ENCODE data around the gene HSD11B1L.

HSD11B1L gene

DNA sequence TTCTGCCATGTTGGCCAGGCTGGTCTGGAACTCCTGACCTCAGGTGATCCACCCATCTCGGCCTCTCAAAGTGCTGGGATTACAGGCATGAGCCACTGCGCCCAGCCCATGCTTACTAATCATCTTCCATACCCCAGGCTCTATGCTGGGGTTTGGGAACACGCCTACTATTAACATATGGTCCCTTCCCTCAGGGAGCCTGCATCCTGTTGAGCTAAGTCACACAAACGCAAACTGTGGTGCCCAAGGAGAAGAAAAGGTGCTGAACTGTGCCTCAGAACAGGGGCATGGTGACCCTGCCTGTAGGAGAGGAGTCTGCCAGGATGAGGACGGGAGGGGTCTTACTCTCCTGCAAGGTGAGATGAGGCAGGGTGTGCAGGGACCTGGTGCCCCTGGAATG, 6.1 kb upstream of the HSD11B1L start:
- TF ChIP-seq, protein P1, sequence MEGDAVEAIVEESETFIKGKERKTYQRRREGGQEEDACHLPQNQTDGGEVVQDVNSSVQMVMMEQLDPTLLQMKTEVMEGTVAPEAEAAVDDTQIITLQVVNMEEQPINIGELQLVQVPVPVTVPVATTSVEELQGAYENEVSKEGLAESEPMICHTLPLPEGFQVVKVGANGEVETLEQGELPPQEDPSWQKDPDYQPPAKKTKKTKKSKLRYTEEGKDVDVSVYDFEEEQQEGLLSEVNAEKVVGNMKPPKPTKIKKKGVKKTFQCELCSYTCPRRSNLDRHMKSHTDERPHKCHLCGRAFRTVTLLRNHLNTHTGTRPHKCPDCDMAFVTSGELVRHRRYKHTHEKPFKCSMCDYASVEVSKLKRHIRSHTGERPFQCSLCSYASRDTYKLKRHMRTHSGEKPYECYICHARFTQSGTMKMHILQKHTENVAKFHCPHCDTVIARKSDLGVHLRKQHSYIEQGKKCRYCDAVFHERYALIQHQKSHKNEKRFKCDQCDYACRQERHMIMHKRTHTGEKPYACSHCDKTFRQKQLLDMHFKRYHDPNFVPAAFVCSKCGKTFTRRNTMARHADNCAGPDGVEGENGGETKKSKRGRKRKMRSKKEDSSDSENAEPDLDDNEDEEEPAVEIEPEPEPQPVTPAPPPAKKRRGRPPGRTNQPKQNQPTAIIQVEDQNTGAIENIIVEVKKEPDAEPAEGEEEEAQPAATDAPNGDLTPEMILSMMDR (IDR thresholded peaks at IDR 0.05; ENCODE audit: unreplicated experiment in 3 of 3): no peak
- Mint-ChIP-seq H3K27me3 (ENCODE audit: low read depth) (no peaks in the 10 kb centered on the region), H3K36me3 (ENCODE audit: low read depth) (peaks cover 16% of the 10 kb centered on the region), H3K4me3 (no peak overlapping the region), H3K9me3 (no peaks in the 10 kb centered on the region), H3K27ac (peak overlapping the region in 1 of 3 experiments; percentile 37), H3K4me1 (peaks cover 25% of the 10 kb centered on the region)

GRCh38 chr19:5676105-5676771, 4.6 kb upstream of the HSD11B1L start:
- Mint-ChIP-seq H3K27ac (peak overlapping the region; percentile 46 to 84 (median 84)), H3K4me3 (peak overlapping the region in 1 of 3 experiments; percentile 47), H3K9me3 (no peaks in the 10 kb centered on the region), H3K4me1 (peaks cover 30% of the 10 kb centered on the region), H3K27me3 (ENCODE audit: low read depth) (no peaks in the 10 kb centered on the region), H3K36me3 (ENCODE audit: low read depth) (peaks cover 16% of the 10 kb centered on the region)
- TF ChIP-seq, protein P1 (IDR thresholded peaks at IDR 0.05; ENCODE audit: unreplicated experiment in 3 of 3): no peak

DNA sequence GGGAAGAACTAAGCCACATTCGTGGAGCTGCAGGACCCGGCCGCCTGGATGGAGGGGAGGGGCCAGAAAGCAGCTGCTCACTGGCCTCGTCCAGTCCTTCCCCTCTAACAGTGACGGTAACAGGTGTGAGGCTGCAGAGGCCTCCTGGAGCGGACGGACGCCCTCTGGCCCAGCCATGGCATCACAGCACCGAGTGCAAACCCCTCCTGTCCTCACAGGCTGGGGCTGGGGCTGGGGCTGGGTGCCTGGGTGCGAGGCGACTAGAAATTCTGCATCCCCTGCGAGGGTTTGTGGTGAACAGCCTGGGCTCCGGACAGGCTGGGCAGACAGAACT, 4.1 kb upstream of the HSD11B1L start:
- Mint-ChIP-seq H3K27me3 (ENCODE audit: low read depth) (no peaks in the 10 kb centered on the region), H3K36me3 (ENCODE audit: low read depth) (peaks cover 16% of the 10 kb centered on the region), H3K27ac (peak overlapping the region; percentile 46 to 84 (median 84)), H3K4me1 (peaks cover 34% of the 10 kb centered on the region), H3K9me3 (no peaks in the 10 kb centered on the region), H3K4me3 (peak overlapping the region in 1 of 3 experiments; percentile 47)
- TF ChIP-seq, protein P1 (IDR thresholded peaks at IDR 0.05; ENCODE audit: unreplicated experiment in 3 of 3): no peak

- Mint-ChIP-seq H3K9me3 (no peaks in the 10 kb centered on the region), H3K4me1 (peaks cover 36% of the 10 kb centered on the region), H3K27ac (no peak overlapping the region), H3K4me3 (peak overlapping the region in 2 of 3 experiments; percentile 47 to 56), H3K27me3 (ENCODE audit: low read depth) (no peaks in the 10 kb centered on the region), H3K36me3 (ENCODE audit: low read depth) (peaks cover 16% of the 10 kb centered on the region)
- TF ChIP-seq, protein P1 (IDR thresholded peaks at IDR 0.05; ENCODE audit: unreplicated experiment in 3 of 3): no peak
These were observed 3.7 kb upstream of the HSD11B1L start for GRCh38 chr19:5677136-5677535.

DNA sequence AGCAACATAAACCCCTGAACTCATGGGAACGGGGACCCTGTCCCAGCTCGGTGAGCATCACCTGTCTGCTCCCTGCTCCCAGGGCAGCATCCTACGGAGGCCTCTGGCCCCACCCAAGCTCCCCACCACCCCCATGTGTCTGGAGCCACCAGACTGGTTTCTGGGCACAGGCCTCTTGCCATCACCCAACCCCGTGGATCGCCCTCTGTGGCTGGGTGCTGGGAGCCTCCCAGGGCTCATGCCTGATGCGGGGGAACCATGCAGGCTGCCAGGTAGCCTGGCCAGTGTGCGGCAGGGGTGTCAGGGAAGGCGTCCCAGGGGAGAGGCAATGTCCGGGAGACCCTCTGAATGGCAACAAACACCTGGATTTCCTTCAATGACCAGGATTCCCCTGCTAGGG, 3.2 kb upstream of the HSD11B1L start:
- Mint-ChIP-seq H3K4me1 (peaks cover 36% of the 10 kb centered on the region), H3K36me3 (ENCODE audit: low read depth) (peaks cover 16% of the 10 kb centered on the region), H3K27ac (no peak overlapping the region), H3K4me3 (peak overlapping the region in 2 of 3 experiments; percentile 47 to 56), H3K27me3 (ENCODE audit: low read depth) (no peaks in the 10 kb centered on the region), H3K9me3 (no peaks in the 10 kb centered on the region)
- TF ChIP-seq, protein P1 (IDR thresholded peaks at IDR 0.05; ENCODE audit: unreplicated experiment in 3 of 3): no peak
